Prostate gland (tissue), 2 donors: ENCODE measurements around the gene ZNF397.

ENCODE experiments used
- POLR2A ChIP-seq: fragments of 450-650 bp; IDR thresholded peaks from one replicate; pipeline ENCODE4 v1.6.1; 2016; ENCODE audit warnings: antibody characterized with exemption, mild to moderate bottlenecking
- TF ChIP-seq, protein P1 (sequence below), 4 experiments: fragments of 200-600 bp in 2 of 4; fragments of 450-650 bp in 2 of 4; sonication (generic) in 2 of 4; IDR thresholded peaks; 1 replicate in 3 of 4; 2 replicates in 1 of 4; pipeline ENCODE4 v1.5.1; 2016 to 2019; ENCODE audit warnings: antibody characterized with exemption in 4 of 4, mild to moderate bottlenecking in 2 of 4, moderate library complexity in 2 of 4

DNA sequence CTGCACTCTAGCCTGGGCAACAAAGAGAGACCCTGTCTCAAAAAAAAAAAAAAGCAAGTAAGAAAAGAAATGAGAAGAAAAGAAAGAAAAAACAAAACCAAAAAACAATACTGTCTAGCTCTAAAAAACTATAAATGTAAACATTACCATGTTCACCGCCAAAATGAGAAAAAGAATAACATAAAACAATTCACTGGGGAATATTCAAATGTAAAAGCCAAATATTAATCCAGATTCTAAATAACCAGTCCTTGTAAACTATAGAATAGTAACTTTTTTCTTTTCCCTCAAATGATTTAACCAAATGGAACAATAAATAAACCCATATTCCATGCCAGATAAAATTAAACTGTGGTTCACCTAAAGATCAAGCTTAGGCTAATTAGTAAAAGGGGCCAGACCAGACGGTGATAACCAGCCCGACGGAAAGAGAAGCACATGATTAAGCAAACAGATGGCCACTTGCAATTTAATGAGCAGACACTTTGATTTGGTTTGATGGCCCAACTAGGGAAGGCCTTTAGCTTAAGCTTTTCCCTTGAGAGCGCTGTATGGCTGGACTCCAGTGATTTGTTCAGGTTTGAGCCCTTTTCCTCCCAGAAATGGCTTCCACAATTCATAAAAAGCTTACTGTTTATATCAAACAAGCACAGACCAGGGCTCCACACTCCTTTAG lies 39.4 kb upstream of the ZNF397 start:
- TF ChIP-seq, protein P1, sequence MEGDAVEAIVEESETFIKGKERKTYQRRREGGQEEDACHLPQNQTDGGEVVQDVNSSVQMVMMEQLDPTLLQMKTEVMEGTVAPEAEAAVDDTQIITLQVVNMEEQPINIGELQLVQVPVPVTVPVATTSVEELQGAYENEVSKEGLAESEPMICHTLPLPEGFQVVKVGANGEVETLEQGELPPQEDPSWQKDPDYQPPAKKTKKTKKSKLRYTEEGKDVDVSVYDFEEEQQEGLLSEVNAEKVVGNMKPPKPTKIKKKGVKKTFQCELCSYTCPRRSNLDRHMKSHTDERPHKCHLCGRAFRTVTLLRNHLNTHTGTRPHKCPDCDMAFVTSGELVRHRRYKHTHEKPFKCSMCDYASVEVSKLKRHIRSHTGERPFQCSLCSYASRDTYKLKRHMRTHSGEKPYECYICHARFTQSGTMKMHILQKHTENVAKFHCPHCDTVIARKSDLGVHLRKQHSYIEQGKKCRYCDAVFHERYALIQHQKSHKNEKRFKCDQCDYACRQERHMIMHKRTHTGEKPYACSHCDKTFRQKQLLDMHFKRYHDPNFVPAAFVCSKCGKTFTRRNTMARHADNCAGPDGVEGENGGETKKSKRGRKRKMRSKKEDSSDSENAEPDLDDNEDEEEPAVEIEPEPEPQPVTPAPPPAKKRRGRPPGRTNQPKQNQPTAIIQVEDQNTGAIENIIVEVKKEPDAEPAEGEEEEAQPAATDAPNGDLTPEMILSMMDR (IDR thresholded peaks at IDR 0.05) = no peak
- no peak for TF ChIP-seq POLR2A
